Esophagus squamous epithelium (tissue), 5 donors: Measurements from ENCODE around the gene MRM3. TPM values are rescaled to one million over a fixed set of nuclear protein-coding genes. Genes with fewer than 3 reads are reported as not detected.

Source experiments
- DNase-seq: peaks from one replicate; lab custom pipeline; 2025; lab: John Stamatoyannopoulos, UW
- H3K27ac ChIP-seq, 4 donors: fragments of 200-600 bp; sonication (generic); one replicate each; pipeline ENCODE4 v1.5.1; 2016 to 2019; ENCODE audit warnings: mild to moderate bottlenecking in 1 of 4
- H3K27me3 ChIP-seq, 4 donors: fragments of 200-600 bp; sonication (generic); 1 replicate in 3 of 4; 2 replicates in 1 of 4; pipeline versions ENCODE4 v1.5.1 to v1.6.0; 2017 to 2021; ENCODE audit warnings: antibody characterized with exemption in 1 of 4
- H3K36me3 ChIP-seq, 3 donors: fragments of 200-600 bp; sonication (generic); one replicate each; pipeline ENCODE4 v1.5.1; 2016 to 2019
- H3K4me1 ChIP-seq, 3 donors: fragments of 200-600 bp; sonication (generic); one replicate each; pipeline ENCODE4 v1.5.1; 2017 to 2019
- H3K4me3 ChIP-seq, 4 donors: fragments of 200-600 bp; sonication (generic); 1 replicate in 3 of 4; 2 replicates in 1 of 4; pipeline ENCODE4 v1.5.1; 2016 to 2019; ENCODE audit warnings: mild to moderate bottlenecking in 2 of 4, moderate library complexity in 1 of 4
- H3K9me3 ChIP-seq, 3 donors: fragments of 200-600 bp; sonication (generic); one replicate each; pipeline ENCODE4 v1.5.1; 2016 to 2019
- POLR2A ChIP-seq, 4 donors: fragments of 450-650 bp; IDR thresholded peaks; one replicate each; pipeline ENCODE4 v1.6.1; 2017; ENCODE audit warnings: antibody characterized with exemption in 4 of 4, mild to moderate bottlenecking in 4 of 4, moderate library complexity in 3 of 4
- WGBS, 2 donors: methylation state at CpG; one replicate each; pipeline ENCODE4 v1.1.5; 2018; 5-methylcytosine and 5-hydroxymethylcytosine counted together
- intact Hi-C: fragments of 100-400 bp; cut with DNase I; formaldehyde crosslinking; loops from one replicate; pipeline ENCODE4 v1.15.0; 2022
- total RNA-seq, 4 donors: library from RNA; depleted of rRNA; stranded (reverse); fragments of >200 nt; gene quantifications; one replicate each; pipeline ENCODE4 v1.1.0, GENCODE V29; 2016
- TF ChIP-seq, protein P1 (sequence below), 6 experiments: fragments of 450-650 bp in 4 of 6; fragments of 200-600 bp in 2 of 6; sonication (generic) in 2 of 6; IDR thresholded peaks; one replicate each; pipeline ENCODE4 v1.5.1; 2016 to 2019; ENCODE audit warnings: antibody characterized with exemption in 6 of 6, mild to moderate bottlenecking in 4 of 6, moderate library complexity in 4 of 6
- donor health status: DM: yes; HTN: yes; CAD: no.

Gene MRM3
- total RNA-seq, 4 donors from 2014 or later: 15.7 to 25.7 (median 18.7) TPM

DNA sequence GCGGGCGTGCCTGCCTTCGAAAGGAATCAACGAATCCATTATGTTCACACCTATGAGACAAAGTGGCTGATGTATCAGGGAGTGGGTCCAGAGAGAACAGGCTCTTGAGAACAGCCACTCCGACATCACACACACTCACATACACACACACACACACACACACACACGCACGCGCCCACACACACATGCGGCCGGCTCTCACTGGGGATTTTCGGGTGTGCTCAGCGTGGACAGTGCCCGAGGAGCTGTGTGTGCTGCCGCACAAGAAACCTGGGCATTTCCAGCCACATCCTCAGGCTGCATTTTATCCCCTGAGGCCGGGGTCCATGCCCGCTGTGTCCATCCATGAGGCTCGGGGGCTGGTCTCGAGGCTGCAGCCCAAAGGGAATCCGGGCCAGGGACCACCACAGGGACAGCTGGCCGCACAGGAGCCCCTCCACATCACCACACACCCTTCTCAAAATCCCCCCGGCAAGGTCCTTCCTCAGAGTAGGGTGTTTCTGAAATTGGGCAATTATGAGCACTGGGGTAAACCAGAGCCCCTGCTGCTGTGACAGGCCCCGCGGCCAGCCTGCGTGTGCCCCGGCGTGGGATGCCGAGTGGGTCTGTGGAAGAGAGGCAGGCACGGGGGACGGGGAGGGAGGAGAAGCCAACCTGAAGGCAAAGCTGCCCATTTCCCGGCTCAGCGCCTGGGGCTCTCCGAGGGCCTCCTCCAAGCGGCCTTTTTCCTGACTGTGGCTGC lies 24.8 kb downstream of the MRM3 start:
- Histone ChIP-seq H3K9me3 (no peaks in the 10 kb centered on the region), H3K27ac (no peak overlapping the region), H3K4me1 (no peaks in the 10 kb centered on the region), H3K4me3 (no peak overlapping the region), H3K36me3 (peaks cover 0 to 74% (median 0%) of the 10 kb centered on the region in 3 donors), H3K27me3 (no peaks in the 10 kb centered on the region)
- intact Hi-C loops: no loop called here
- WGBS, 2 donors: 89 to 92% methylated on average over 14 to 15 of the region's 33 CpGs
- no peak for TF ChIP-seq POLR2A (IDR thresholded peaks at IDR 0.05)
- TF ChIP-seq, protein P1, sequence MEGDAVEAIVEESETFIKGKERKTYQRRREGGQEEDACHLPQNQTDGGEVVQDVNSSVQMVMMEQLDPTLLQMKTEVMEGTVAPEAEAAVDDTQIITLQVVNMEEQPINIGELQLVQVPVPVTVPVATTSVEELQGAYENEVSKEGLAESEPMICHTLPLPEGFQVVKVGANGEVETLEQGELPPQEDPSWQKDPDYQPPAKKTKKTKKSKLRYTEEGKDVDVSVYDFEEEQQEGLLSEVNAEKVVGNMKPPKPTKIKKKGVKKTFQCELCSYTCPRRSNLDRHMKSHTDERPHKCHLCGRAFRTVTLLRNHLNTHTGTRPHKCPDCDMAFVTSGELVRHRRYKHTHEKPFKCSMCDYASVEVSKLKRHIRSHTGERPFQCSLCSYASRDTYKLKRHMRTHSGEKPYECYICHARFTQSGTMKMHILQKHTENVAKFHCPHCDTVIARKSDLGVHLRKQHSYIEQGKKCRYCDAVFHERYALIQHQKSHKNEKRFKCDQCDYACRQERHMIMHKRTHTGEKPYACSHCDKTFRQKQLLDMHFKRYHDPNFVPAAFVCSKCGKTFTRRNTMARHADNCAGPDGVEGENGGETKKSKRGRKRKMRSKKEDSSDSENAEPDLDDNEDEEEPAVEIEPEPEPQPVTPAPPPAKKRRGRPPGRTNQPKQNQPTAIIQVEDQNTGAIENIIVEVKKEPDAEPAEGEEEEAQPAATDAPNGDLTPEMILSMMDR (IDR thresholded peaks at IDR 0.05): no peak
- DNase-seq: no peak

DNA sequence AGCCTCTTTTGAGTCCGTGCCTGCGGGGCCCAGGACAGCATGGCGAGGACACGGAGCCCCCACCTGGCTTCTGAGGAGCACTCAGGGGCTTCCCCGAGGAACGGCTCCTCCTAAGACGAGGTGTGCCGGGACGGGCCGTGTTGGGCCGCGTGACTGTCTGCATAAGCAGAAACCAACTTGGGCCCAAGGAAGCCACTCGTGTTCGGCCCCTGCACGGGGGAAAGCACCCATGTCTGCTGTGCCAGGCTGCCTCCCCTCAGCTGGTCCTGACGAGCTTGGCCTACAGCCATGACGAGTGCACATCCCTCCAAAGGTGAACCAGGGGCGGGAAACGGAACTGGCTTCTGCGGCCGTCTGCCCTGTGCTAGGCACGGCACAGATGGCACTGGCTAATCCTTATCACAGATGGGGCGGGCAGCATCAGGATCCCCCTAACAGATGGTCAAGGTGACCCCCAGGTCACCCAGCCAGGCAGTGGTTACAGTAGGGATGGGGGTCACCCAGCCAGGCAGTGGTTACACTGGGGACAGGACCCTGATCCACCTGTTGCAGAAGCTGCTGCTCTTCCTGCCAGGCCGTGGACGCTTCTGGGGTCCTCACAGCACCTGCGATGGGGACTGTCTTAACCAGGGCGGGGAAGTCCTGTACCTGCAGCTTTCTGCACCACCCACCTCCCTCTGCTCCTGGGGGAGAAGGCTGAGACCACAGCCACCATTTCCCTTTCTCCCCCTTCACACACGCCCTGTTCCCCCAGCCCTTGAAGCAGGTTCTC lies 25.6 kb downstream of the MRM3 start:
- Histone ChIP-seq H3K4me3 (no peak overlapping the region), H3K4me1 (no peaks in the 10 kb centered on the region), H3K9me3 (no peaks in the 10 kb centered on the region), H3K27ac (no peak overlapping the region), H3K27me3 (no peaks in the 10 kb centered on the region), H3K36me3 (peaks cover 0 to 74% (median 0%) of the 10 kb centered on the region in 3 donors)
- no peak for TF ChIP-seq POLR2A (IDR thresholded peaks at IDR 0.05)
- TF ChIP-seq, protein P1 (IDR thresholded peaks at IDR 0.05): no peak
- WGBS, 2 donors: 91 to 94% methylated on average over 3 to 8 of the region's 28 CpGs
- DNase-seq: no peak
- intact Hi-C loops: no loop called here

DNA sequence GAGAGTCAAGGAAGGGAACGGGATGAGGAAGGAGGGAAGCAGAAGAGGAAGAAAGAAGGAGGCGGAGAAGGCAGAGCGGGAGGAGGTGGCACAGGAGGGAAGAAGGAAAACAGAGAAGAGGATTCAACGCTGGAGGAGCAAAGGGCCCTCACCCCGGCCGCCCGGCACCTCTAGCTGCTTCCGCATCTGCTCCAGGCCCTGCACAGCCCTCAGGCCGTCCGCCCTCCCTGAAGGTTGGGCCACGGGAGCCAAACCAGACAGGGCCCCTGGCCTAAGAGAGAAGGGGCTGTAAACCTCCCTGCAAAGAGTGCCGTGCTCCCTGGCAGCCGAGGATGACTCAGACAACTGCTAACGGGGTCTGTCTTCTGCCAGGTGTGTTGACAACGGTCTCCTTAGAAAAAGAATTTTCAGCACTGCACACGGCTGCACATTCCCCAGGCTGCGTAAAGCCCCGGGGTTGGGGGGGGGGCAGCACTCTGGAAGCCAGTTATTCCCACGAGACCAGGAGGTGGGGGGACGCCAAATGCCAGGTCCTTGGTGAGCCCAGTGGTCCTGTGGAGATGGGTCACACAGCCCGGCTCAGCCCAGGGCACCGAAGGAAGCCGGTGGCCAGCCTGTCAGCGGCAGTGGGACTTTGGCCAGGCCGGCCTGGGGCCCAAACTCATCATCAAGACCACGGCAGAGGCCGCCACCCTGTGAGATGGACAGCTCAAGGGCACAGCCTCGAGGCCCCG lies 29.1 kb downstream of the MRM3 start:
- TF ChIP-seq, protein P1 (IDR thresholded peaks at IDR 0.05): no peak
- TF ChIP-seq POLR2A (IDR thresholded peaks at IDR 0.05): no peak
- intact Hi-C loops: no loop called here
- no peak for DNase-seq
- Histone ChIP-seq H3K4me1 (peaks cover 0 to 8% (median 0%) of the 10 kb centered on the region in 3 donors), H3K4me3 (no peak overlapping the region), H3K27ac (no peak overlapping the region), H3K27me3 (no peaks in the 10 kb centered on the region), H3K9me3 (no peaks in the 10 kb centered on the region), H3K36me3 (peaks cover 0 to 74% (median 7%) of the 10 kb centered on the region in 3 donors)
- 78 to 88% methylated on average over 13 to 14 of the region's 29 CpGs for WGBS, 2 donors

DNA sequence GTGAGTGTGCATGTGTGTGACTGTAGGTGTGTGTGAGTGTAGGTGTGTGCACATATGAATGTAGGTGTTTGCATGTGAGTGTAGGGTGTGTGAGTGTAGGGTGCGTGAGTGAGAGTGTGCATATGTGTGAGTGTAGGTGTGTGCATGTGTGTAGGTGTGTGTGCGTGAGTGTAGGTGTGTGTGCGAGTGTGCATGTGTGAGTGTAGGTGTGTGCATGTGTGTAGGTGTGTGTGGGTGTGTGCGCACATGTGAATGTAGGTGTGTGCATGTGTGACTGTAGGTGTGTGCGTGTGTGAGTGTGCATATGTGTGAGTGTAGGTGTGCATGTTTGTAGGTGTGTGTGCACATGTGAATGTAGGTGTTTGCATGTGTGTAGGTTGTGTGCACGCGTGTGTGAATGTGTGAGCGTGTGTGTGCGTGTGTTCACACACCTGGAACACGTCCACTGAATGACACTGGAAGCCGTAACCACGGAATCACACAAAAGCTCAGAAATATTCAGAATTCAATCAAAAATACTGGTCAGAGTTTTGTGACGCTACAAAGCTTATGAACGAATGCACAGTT lies 30.6 kb downstream of the MRM3 start:
- intact Hi-C loops: no loop called here
- H3K4me3 ChIP-seq: no peak overlapping the region

More for the DNA sequence above, 30.6 kb downstream of the MRM3 start:
- Histone ChIP-seq H3K36me3 (peaks cover 0 to 74% (median 7%) of the 10 kb centered on the region in 3 donors), H3K27ac (no peak overlapping the region), H3K27me3 (no peaks in the 10 kb centered on the region), H3K4me1 (peaks cover 0 to 8% (median 0%) of the 10 kb centered on the region in 3 donors), H3K9me3 (no peaks in the 10 kb centered on the region)
- 87 to 93% methylated on average over 14 of the region's 14 CpGs for WGBS, 2 donors
- DNase-seq: no peak
- no peak for TF ChIP-seq POLR2A (IDR thresholded peaks at IDR 0.05)
- TF ChIP-seq, protein P1 (IDR thresholded peaks at IDR 0.05): no peak
